ENCODE measurements around the gene TOPORS. TPM values are rescaled to one million over a fixed set of nuclear protein-coding genes. Genes with fewer than 3 reads are reported as not detected.
A peak's percentile ranks its signal among the peaks of the same experiment; 100 is the strongest.

TOPORS gene
- total and polyA plus RNA-seq, 4 donors, result 4.8 to 19.9 (median 10.4) TPM

- Histone ChIP-seq H3K36me3 (ENCODE audit: control insufficient read depth in 4 of 4, insufficient read depth in 3 of 4, low read depth in 1 of 4, low read length in 3 of 4) (peaks cover 0 to 2% (median under 1%) of the 10 kb centered on the region in 4 donors), H3K9me3 (ENCODE audit: control insufficient read depth in 4 of 4, low read length in 3 of 4) (no peaks in the 10 kb centered on the region), H3K4me3 (ENCODE audit: low read depth in 1 of 3, low read length in 3 of 3) (peak overlapping the region in 1 of 3 donors; percentile 5), H3K27ac (ENCODE audit: low read depth in 1 of 2, low read length in 2 of 2) (peak overlapping the region; percentile 23 to 25), H3K9ac (ENCODE audit: low read depth in 1 of 2, low read length in 2 of 2) (no peak overlapping the region), H3K4me1 (ENCODE audit: control insufficient read depth in 4 of 4, insufficient read depth in 4 of 4, low read length in 3 of 4) (peaks cover 13 to 33% (median 20%) of the 10 kb centered on the region in 4 donors), H3K27me3 (ENCODE audit: control insufficient read depth in 4 of 4, insufficient read depth in 4 of 4, low read length in 3 of 4) (no peaks in the 10 kb centered on the region)
- WGBS, result 13% methylated on average over 1 of the region's 1 CpG
- no peak for DNase-seq (ENCODE audit: low spot score)
- TF ChIP-seq JUND (IDR thresholded peaks at IDR 0.05), result peak in 1 of 2 donors; percentile 34
- peak; percentile 21 for TF ChIP-seq YY1 (IDR thresholded peaks at IDR 0.05)
- TF ChIP-seq ZBTB33 (IDR thresholded peaks at IDR 0.05), result no peak
- TF ChIP-seq, protein P1, sequence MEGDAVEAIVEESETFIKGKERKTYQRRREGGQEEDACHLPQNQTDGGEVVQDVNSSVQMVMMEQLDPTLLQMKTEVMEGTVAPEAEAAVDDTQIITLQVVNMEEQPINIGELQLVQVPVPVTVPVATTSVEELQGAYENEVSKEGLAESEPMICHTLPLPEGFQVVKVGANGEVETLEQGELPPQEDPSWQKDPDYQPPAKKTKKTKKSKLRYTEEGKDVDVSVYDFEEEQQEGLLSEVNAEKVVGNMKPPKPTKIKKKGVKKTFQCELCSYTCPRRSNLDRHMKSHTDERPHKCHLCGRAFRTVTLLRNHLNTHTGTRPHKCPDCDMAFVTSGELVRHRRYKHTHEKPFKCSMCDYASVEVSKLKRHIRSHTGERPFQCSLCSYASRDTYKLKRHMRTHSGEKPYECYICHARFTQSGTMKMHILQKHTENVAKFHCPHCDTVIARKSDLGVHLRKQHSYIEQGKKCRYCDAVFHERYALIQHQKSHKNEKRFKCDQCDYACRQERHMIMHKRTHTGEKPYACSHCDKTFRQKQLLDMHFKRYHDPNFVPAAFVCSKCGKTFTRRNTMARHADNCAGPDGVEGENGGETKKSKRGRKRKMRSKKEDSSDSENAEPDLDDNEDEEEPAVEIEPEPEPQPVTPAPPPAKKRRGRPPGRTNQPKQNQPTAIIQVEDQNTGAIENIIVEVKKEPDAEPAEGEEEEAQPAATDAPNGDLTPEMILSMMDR (IDR thresholded peaks at IDR 0.05; ENCODE audit: low read depth, low read length, missing input control), result no peak
- no peak for TF ChIP-seq TAF1 (conservative IDR thresholded peaks at IDR 0.05)
- peak; percentile 18 to 29 for TF ChIP-seq RAD21 (IDR thresholded peaks at IDR 0.05)
- TF ChIP-seq SP1 (IDR thresholded peaks at IDR 0.05), result peak; percentile 81
- peak in 1 of 2 donors; percentile 42 for TF ChIP-seq EGR1 (IDR thresholded peaks at IDR 0.05; ENCODE audit: low read depth in 2 of 2)
- TF ChIP-seq HNF4A (conservative IDR thresholded peaks at IDR 0.05), result peak; percentile 91 to 93
- no peak for TF ChIP-seq FOXA2 (IDR thresholded peaks at IDR 0.05)
- TF ChIP-seq GABPA (IDR thresholded peaks at IDR 0.05 in 1 of 2, conservative IDR thresholded peaks at IDR 0.05 in 1 of 2), result no peak
- TF ChIP-seq, protein P2, sequence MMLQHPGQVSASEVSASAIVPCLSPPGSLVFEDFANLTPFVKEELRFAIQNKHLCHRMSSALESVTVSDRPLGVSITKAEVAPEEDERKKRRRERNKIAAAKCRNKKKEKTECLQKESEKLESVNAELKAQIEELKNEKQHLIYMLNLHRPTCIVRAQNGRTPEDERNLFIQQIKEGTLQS (IDR thresholded peaks at IDR 0.05), result no peak
- TF ChIP-seq REST (IDR thresholded peaks at IDR 0.05), result no peak
- TF ChIP-seq HNF4G (IDR thresholded peaks at IDR 0.05), result peak; percentile 68
- no peak for TF ChIP-seq FOXA1 (IDR thresholded peaks at IDR 0.05)
- TF ChIP-seq MAX (IDR thresholded peaks at IDR 0.05), result peak; percentile 26
- no peak for TF ChIP-seq NR2F2 (IDR thresholded peaks at IDR 0.05)
- peak; percentile 48 to 57 for TF ChIP-seq RXRA (IDR thresholded peaks at IDR 0.05)
Measured at GRCh38 chr9:32523910-32524309, 28.5 kb downstream of the TOPORS start.
